KMS-11 (cell line): ENCODE results near the gene TTPAL.

Source experiments
- H2AFZ ChIP-seq: fragments of 200-600 bp; sonication (generic); 2 replicates; pipeline ENCODE4 v1.6.1; 2016; ENCODE audit warnings: antibody characterized with exemption, mixed run types, low read depth
- H3K27ac ChIP-seq: fragments of 200-600 bp; sonication (generic); 2 replicates; pipeline ENCODE4 v1.6.1; 2016; ENCODE audit warnings: mild to moderate bottlenecking, mixed run types
- H3K27me3 ChIP-seq: fragments of 200-600 bp; sonication (generic); 2 replicates; pipeline ENCODE4 v1.6.1; 2017; ENCODE audit warnings: mild to moderate bottlenecking, low read depth, mixed run types, moderate library complexity; ENCODE audit not compliant: insufficient read depth
- H3K36me3 ChIP-seq: fragments of 200-600 bp; sonication (generic); 2 replicates; pipeline ENCODE4 v1.6.1; 2017; ENCODE audit warnings: mild to moderate bottlenecking, mixed run types; ENCODE audit not compliant: insufficient read depth
- H3K4me1 ChIP-seq: fragments of 200-600 bp; sonication (generic); 2 replicates; pipeline ENCODE4 v1.6.1; 2016; ENCODE audit warnings: mild to moderate bottlenecking, low read depth, mixed run types; ENCODE audit not compliant: poor library complexity, severe bottlenecking
- H3K4me2 ChIP-seq: fragments of 200-600 bp; sonication (generic); 2 replicates; pipeline ENCODE4 v1.7.0; 2016; ENCODE audit warnings: mild to moderate bottlenecking, mixed run types
- H3K4me3 ChIP-seq: fragments of 200-600 bp; sonication (generic); IDR thresholded peaks from 2 replicates; pipeline ENCODE4 v1.6.1; 2017; ENCODE audit warnings: low read depth, low read length, mixed read lengths; ENCODE audit not compliant: insufficient read depth
- H3K79me2 ChIP-seq: fragments of 200-600 bp; sonication (generic); 2 replicates; pipeline ENCODE4 v1.6.1; 2016; ENCODE audit warnings: low read depth, mixed run types; ENCODE audit not compliant: insufficient read depth
- H3K9ac ChIP-seq: fragments of 200-600 bp; sonication (generic); 2 replicates; pipeline ENCODE4 v1.6.1; 2016; ENCODE audit warnings: mild to moderate bottlenecking, mixed run types
- H4K20me1 ChIP-seq: fragments of 200-600 bp; sonication (generic); 2 replicates; pipeline ENCODE4 v1.6.1; 2016; ENCODE audit warnings: mild to moderate bottlenecking, mixed run types; ENCODE audit not compliant: insufficient read depth
- CTCF ChIP-seq: fragments of 200-600 bp; sonication (generic); conservative IDR thresholded peaks from 2 replicates; pipeline ENCODE4 v1.6.1; 2017; ENCODE audit warnings: low read depth, mild to moderate bottlenecking, antibody characterized with exemption, low read length, moderate library complexity, mixed read lengths

The TTPAL gene

GRCh38 chr20:44459271-44459670, 16.4 kb upstream of the TTPAL start:
- H3K9ac ChIP-seq: no peak overlapping the region
- no peak overlapping the region for H3K4me2 ChIP-seq
- H3K4me3 ChIP-seq: no peak overlapping the region
- H4K20me1 ChIP-seq: no peaks in the 10 kb centered on the region
- no peak overlapping the region for H3K27ac ChIP-seq
- H3K27me3 ChIP-seq: no peaks in the 10 kb centered on the region
- no peak for TF ChIP-seq CTCF
- H3K36me3 ChIP-seq: no peaks in the 10 kb centered on the region
- H3K4me1 ChIP-seq: no peaks in the 10 kb centered on the region
- H3K79me2 ChIP-seq: no peaks in the 10 kb centered on the region
- H2AFZ ChIP-seq: no peak overlapping the region

GRCh38 chr20:44460795-44461141, 14.9 kb upstream of the TTPAL start:
- Histone ChIP-seq H4K20me1 (no peaks in the 10 kb centered on the region), H3K4me1 (no peaks in the 10 kb centered on the region), H3K4me3 (no peak overlapping the region), H2AFZ (no peak overlapping the region), H3K79me2 (no peaks in the 10 kb centered on the region), H3K4me2 (no peak overlapping the region), H3K36me3 (no peaks in the 10 kb centered on the region), H3K9ac (no peak overlapping the region), H3K27me3 (no peaks in the 10 kb centered on the region), H3K27ac (no peak overlapping the region)
- TF ChIP-seq CTCF: peak; percentile 69

GRCh38 chr20:44461142-44461802, 14.4 kb upstream of the TTPAL start:
- TF ChIP-seq CTCF: peak; percentile 29
- H3K79me2 ChIP-seq: no peaks in the 10 kb centered on the region
- H3K4me2 ChIP-seq: no peak overlapping the region
- H3K4me3 ChIP-seq: no peak overlapping the region
- H3K4me1 ChIP-seq: no peaks in the 10 kb centered on the region
- no peak overlapping the region for H3K9ac ChIP-seq
- no peaks in the 10 kb centered on the region for H3K36me3 ChIP-seq
- H4K20me1 ChIP-seq: no peaks in the 10 kb centered on the region
- no peak overlapping the region for H2AFZ ChIP-seq
- H3K27ac ChIP-seq: no peak overlapping the region
- H3K27me3 ChIP-seq: no peaks in the 10 kb centered on the region

- Histone ChIP-seq H2AFZ (no peak overlapping the region), H3K9ac (no peak overlapping the region), H3K4me3 (no peak overlapping the region), H3K27me3 (no peaks in the 10 kb centered on the region), H3K36me3 (no peaks in the 10 kb centered on the region), H4K20me1 (no peaks in the 10 kb centered on the region), H3K27ac (no peak overlapping the region), H3K79me2 (no peaks in the 10 kb centered on the region), H3K4me1 (no peaks in the 10 kb centered on the region), H3K4me2 (no peak overlapping the region)
- no peak for TF ChIP-seq CTCF
Measured at GRCh38 chr20:44461803-44462174, 13.9 kb upstream of the TTPAL start.

- Histone ChIP-seq H3K4me2 (no peak overlapping the region), H3K9ac (no peak overlapping the region), H3K79me2 (no peaks in the 10 kb centered on the region), H3K4me3 (no peak overlapping the region), H4K20me1 (no peaks in the 10 kb centered on the region), H3K27me3 (no peaks in the 10 kb centered on the region), H2AFZ (no peak overlapping the region), H3K4me1 (no peaks in the 10 kb centered on the region), H3K36me3 (no peaks in the 10 kb centered on the region), H3K27ac (no peak overlapping the region)
- TF ChIP-seq CTCF: no peak
Measured at GRCh38 chr20:44463466-44463865, 12.2 kb upstream of the TTPAL start.
